HEK293 (cell line): ENCODE measurements around the gene PYGO2.

Source experiments
- CTCF ChIP-seq: fragments of 450-650 bp; formaldehyde crosslinking; IDR thresholded peaks from 2 replicates; pipeline ENCODE4 v1.5.1; 2016; ENCODE audit warnings: missing biosample characterization, missing genetic modification characterization
- KLF1 ChIP-seq: fragments of 450-650 bp; formaldehyde crosslinking; IDR thresholded peaks from 2 replicates; pipeline ENCODE4 v1.5.1; 2016; ENCODE audit warnings: missing biosample characterization, missing genetic modification characterization
- SP2 ChIP-seq: fragments of 450-650 bp; formaldehyde crosslinking; IDR thresholded peaks from 2 replicates; pipeline ENCODE4 v1.5.1; 2016; ENCODE audit warnings: missing biosample characterization, missing genetic modification characterization
- ZNF174 ChIP-seq: fragments of 450-650 bp; formaldehyde crosslinking; IDR thresholded peaks from 2 replicates; pipeline ENCODE4 v1.5.0; 2017; ENCODE audit warnings: missing biosample characterization, mild to moderate bottlenecking, missing genetic modification characterization

- TF ChIP-seq SP2 (tag by site-specific recombination), result no peak
- TF ChIP-seq KLF1 (tag by site-specific recombination), result no peak
- TF ChIP-seq CTCF (tag by site-specific recombination), result no peak
- TF ChIP-seq ZNF174 (tag by site-specific recombination), result no peak
These were observed 35.6 kb upstream of the PYGO2 start for GRCh38 chr1:154996966-154997701.
